Tibial nerve (tissue), 4 donors: Measurements from ENCODE around the gene PLK5.

Experiments used
- EP300 ChIP-seq, 2 donors: sonication (generic); formaldehyde crosslinking; IDR thresholded peaks; one replicate each; pipeline ENCODE4 v1.6.1; 2017; ENCODE audit warnings: antibody characterized with exemption in 2 of 2, mild to moderate bottlenecking in 1 of 2
- POLR2A ChIP-seq, 2 donors: fragments of 450-650 bp; IDR thresholded peaks; one replicate each; pipeline ENCODE4 v1.6.1; 2017; ENCODE audit warnings: antibody characterized with exemption in 2 of 2, mild to moderate bottlenecking in 2 of 2, moderate library complexity in 2 of 2
- TF ChIP-seq, protein P1 (sequence below), 5 experiments: fragments of 200-600 bp in 3 of 5; fragments of 450-650 bp in 2 of 5; sonication (generic) in 3 of 5; IDR thresholded peaks; one replicate each; pipeline ENCODE4 v1.5.1; 2016 to 2019; ENCODE audit warnings: antibody characterized with exemption in 5 of 5, mild to moderate bottlenecking in 3 of 5, moderate library complexity in 2 of 5

DNA sequence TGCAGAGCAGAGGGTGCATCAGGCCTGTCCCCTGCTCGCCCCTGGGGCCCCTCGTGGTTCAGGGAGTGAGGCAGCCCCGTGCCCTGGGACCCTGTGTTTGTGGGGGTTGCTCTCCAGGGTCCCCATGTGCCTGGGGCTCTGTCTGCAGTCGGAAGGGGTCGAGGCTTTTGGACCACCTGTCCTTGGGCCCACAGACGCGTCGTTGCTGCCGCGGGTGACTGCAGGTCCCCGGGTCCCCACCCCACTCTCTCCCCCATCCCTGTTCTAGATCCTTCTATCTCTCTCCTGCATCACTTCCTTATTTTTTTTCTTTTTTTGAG is 35.6 kb upstream of the PLK5 start:
- TF ChIP-seq, protein P1, sequence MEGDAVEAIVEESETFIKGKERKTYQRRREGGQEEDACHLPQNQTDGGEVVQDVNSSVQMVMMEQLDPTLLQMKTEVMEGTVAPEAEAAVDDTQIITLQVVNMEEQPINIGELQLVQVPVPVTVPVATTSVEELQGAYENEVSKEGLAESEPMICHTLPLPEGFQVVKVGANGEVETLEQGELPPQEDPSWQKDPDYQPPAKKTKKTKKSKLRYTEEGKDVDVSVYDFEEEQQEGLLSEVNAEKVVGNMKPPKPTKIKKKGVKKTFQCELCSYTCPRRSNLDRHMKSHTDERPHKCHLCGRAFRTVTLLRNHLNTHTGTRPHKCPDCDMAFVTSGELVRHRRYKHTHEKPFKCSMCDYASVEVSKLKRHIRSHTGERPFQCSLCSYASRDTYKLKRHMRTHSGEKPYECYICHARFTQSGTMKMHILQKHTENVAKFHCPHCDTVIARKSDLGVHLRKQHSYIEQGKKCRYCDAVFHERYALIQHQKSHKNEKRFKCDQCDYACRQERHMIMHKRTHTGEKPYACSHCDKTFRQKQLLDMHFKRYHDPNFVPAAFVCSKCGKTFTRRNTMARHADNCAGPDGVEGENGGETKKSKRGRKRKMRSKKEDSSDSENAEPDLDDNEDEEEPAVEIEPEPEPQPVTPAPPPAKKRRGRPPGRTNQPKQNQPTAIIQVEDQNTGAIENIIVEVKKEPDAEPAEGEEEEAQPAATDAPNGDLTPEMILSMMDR (IDR thresholded peaks at IDR 0.05): no peak
- TF ChIP-seq EP300 (IDR thresholded peaks at IDR 0.05) (no peak), POLR2A (IDR thresholded peaks at IDR 0.05) (no peak)
